Kidney epithelial cell (primary cell): ENCODE data around the gene INPP5B. TPM values are rescaled to one million over a fixed set of nuclear protein-coding genes. Genes with fewer than 3 reads are reported as not detected.
A peak's percentile ranks its signal among the peaks of the same experiment; 100 is the strongest.
"Not testable (repeated sequence)": the region's sequence is repeated elsewhere in the genome, so short reads cannot be mapped to it uniquely, and the experiment has no call there.

ENCODE experiments used
- DNase-seq: peaks from one replicate; pipeline ENCODE4 v3.0.0-alpha.2; 2010; ENCODE audit warnings: low read depth
- H3K27me3 ChIP-seq: 2 replicates; pipeline ENCODE4 v1.6.0; 2011; ENCODE audit warnings: low read length; ENCODE audit not compliant: control insufficient read depth, insufficient read depth
- H3K36me3 ChIP-seq: 2 replicates; pipeline ENCODE4 v1.5.1; 2011; ENCODE audit warnings: low read length; ENCODE audit not compliant: control insufficient read depth, insufficient read depth
- H3K4me3 ChIP-seq: 2 replicates; pipeline ENCODE4 v1.5.1; 2011; ENCODE audit warnings: low read depth, mild to moderate bottlenecking, control low read depth, low read length
- total RNA-seq: library from RNA; depleted of rRNA; stranded (reverse); fragments of >200 nt; gene quantifications from 2 replicates; pipeline ENCODE4 v1.2.3, GENCODE V29; 2015
- TF ChIP-seq, protein P1 (sequence below): IDR thresholded peaks from 2 replicates; pipeline ENCODE4 v1.5.1; 2011; ENCODE audit warnings: mild to moderate bottlenecking, moderate library complexity, low read length, control low read depth, inconsistent platforms; ENCODE audit not compliant: insufficient read depth, poor library complexity, severe bottlenecking

Gene INPP5B
- total RNA-seq, 1 donor from 2014 or later = 18.9 TPM

DNA sequence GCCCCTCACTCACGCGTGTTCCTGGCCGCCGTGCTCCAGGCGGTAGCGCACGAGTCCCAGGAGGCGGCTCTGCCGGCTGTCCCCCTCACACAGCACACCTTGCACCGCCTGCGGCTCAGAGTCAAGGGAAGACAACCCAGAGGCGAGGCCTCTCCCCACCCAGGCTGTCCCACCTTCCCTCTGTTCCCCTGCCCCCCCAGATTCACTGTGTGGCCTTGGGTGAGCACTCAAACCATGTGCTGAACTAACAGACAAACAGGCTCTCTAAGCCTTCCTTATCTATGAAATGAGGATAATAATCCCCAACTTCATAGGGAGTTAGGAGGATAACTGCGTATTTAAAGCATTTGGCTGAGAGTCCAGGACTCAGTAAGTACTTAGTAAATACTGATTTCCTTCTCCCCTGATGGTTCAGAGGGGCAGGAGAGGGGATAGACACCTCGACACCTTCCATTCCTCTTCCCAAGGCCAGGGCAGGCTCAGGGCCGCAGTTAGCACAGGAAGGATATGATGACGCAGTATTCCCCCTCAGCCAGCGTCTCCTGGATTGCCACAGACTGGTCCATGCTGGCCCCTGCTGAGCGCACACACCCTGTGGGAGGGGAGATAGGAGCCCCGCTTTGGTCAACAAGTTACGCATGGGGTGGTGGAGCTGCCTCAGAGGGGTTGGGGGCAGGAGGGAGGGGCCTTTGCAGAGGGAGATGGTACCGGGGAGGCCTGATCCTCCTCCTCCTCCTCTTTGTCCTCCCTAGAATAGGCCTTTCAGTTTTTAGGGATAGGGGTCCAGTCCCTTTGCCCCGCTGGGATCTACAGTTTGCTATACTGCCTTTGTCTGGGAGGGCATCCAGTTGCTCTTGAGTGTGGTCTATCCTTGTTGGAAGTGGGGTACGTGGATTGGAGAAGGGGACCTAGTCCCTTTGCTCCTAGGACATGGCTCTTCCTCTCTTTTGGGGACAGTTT is 830 bp downstream of the INPP5B start:
- TF ChIP-seq, protein P1, sequence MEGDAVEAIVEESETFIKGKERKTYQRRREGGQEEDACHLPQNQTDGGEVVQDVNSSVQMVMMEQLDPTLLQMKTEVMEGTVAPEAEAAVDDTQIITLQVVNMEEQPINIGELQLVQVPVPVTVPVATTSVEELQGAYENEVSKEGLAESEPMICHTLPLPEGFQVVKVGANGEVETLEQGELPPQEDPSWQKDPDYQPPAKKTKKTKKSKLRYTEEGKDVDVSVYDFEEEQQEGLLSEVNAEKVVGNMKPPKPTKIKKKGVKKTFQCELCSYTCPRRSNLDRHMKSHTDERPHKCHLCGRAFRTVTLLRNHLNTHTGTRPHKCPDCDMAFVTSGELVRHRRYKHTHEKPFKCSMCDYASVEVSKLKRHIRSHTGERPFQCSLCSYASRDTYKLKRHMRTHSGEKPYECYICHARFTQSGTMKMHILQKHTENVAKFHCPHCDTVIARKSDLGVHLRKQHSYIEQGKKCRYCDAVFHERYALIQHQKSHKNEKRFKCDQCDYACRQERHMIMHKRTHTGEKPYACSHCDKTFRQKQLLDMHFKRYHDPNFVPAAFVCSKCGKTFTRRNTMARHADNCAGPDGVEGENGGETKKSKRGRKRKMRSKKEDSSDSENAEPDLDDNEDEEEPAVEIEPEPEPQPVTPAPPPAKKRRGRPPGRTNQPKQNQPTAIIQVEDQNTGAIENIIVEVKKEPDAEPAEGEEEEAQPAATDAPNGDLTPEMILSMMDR = no peak
- peak overlapping the region; percentile 85 for H3K4me3 ChIP-seq
- DNase-seq = peak; percentile 9
- H3K27me3 ChIP-seq = no peaks in the 10 kb centered on the region
- peaks cover 2% of the 10 kb centered on the region for H3K36me3 ChIP-seq

DNA sequence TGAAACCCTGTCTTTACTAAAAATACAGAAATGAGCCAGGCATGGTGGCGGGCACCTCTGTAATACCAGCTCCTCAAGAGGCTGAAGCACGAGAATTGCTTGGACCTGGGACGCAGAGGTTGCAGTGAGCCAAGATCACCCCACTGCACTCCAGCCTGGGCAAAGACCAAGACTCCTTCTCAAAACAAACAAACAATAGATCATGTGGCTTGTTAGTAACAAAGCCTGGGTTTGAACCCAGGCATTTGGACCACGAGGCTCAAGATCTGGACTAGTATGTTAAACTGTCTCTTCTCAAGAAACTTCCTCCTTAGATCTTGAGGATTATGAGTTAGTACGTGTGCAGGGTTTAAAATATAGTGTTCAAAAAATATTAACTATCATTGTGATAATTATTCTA is 1.6 kb downstream of the INPP5B start:
- TF ChIP-seq, protein P1 = no peak
- no peak overlapping the region for H3K4me3 ChIP-seq
- no peak for DNase-seq
- peaks cover 2% of the 10 kb centered on the region for H3K36me3 ChIP-seq
- H3K27me3 ChIP-seq = no peaks in the 10 kb centered on the region

DNA sequence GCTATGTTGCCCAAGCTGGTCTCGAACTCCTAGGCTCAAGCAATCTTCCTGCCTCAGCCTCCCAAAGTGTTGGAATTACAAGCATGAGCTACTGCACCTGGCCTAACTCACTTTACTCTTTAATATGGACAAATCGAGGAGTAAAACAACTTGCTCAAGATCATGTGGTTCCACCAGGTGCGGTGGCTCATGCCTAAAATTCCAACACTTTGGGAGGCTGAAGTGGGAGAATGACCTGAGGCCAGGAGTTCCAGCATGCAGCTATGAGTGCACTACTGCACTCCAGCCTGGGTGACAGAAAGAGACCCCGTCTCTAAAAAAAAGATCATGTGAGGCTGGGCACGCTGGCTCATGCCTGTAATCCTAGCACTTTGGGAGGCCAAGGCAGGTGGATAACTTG is 2.0 kb downstream of the INPP5B start:
- DNase-seq = no peak
- peaks cover 2% of the 10 kb centered on the region for H3K36me3 ChIP-seq
- TF ChIP-seq, protein P1 = no peak
- H3K4me3 ChIP-seq = no peak overlapping the region
- H3K27me3 ChIP-seq = no peaks in the 10 kb centered on the region

DNA sequence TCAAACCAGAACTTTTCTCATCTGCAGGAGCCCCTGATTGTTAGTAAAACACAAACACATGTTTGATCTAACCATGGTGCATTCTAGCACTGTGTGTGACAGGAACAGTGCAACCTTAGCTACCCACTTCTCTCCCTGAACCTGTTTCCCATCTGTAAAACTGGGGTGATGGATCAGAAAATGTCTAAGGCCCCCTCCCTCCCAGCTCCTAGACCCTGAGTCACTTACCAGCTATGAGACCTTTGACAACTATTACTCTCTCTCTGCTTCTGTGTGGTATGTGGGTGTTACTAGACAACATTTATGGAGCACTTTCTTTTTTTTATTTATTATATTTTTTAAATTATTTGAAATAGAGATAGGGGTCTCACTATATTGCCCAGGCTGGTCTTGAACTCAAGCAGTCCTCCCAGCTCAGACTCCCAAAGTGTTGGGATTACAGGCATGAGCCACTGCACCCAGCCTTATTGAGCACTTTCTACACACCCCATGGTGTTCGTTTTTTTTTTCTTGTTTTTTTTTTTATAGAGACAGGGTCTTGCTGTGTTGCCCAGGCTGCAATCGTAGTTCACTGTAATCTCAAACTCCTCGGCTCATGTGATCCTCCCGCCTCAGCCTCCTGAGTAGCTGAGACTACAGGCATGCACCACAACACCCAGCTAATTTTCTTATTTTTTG is 2.6 kb downstream of the INPP5B start:
- H3K4me3 ChIP-seq = no peak overlapping the region
- peaks cover 3% of the 10 kb centered on the region for H3K36me3 ChIP-seq
- DNase-seq = no peak
- no peaks in the 10 kb centered on the region for H3K27me3 ChIP-seq
- TF ChIP-seq, protein P1 = no peak

DNA sequence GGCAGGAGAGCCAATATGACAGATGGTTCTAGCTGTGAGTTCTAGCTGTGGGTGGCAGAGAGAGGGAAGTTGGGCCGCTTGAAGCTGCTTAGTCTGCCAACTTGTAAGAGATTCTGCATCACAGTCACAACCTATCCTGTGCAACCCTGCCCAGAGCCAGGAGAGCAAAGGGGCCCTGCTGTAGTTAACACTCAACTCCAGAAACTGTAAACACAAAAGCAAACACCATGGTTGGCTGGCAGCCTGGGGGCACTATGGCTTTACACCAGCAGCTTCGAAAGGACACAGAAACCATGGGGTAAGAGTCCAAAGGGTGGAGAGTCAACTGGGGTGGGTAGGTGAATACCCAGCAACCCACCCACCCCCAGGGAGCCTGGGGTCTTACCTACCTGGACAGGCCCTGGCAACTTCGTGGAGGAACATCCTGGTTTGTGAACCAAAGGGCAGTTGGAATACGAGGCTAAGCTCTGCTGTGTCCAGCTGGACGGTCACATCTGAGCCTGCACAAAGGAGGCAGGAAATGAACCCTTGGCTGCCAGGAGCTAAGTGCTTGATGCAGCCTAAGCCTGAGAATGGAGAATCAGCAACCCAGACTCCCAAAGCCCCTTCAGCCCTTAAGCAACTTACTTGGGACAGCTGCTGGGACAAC is 6.4 kb downstream of the INPP5B start:
- TF ChIP-seq, protein P1 = no peak
- Histone ChIP-seq H3K4me3 (no peak overlapping the region), H3K27me3 (no peaks in the 10 kb centered on the region), H3K36me3 (peaks cover 3% of the 10 kb centered on the region)
- no peak for DNase-seq

DNA sequence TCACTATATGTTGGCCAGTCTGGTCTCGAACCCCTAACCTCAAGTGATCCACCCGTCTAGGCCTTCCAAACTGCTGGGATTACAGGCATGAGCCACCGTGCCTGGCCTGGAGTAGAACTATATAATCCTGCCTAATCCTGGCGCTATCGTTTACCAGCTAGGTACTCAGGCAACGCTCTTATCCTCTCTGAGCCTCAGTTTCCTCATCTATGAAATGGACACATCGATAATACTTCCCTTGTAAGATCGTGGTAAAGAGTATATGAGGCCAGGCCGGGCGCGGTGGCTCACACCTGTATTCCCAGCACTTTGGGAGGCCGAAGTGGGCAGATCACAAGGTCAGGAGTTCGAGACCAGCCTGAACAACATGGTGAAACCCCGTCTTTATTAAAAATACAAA is 10.1 kb downstream of the INPP5B start:
- not testable (repeated sequence) for H3K36me3 ChIP-seq, DNase-seq, H3K4me3 ChIP-seq, H3K27me3 ChIP-seq
